Loucy (cell line): Measurements from ENCODE around the gene SLC4A5.

Experiments used
- CTCF ChIP-seq: fragments of 200-600 bp; sonication (generic); conservative IDR thresholded peaks from 2 replicates; pipeline ENCODE4 v1.5.1; 2014; ENCODE audit warnings: mild to moderate bottlenecking, antibody characterized with exemption, low read length
- EZH2phosphoT487 ChIP-seq: fragments of 200-600 bp; IDR thresholded peaks from 2 replicates; pipeline ENCODE4 v1.6.1; 2018; ENCODE audit warnings: antibody characterized with exemption, mild to moderate bottlenecking, moderate library complexity, borderline replicate concordance

DNA sequence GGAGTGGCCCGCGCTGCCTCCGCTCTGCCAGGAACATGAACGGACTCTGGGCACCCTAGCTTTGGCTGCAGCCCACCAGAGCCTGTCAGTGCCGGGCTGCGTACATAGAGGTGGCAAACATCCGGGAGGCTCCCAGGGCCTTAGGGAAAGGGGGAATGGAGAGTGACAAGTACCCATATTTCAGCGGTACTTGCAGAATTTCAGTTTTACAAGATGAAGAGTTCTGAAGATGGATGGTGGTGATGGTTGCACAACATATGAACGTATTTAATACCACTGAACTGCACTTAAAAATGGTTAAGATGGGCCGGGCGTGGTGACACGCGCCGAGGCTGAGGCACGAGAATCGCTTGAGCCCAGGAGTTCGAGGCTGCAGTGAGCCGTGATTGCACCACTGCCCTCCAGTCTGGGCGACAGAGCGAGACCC lies 143.9 kb downstream of the SLC4A5 start:
- no peak for TF ChIP-seq EZH2phosphoT487
- no peak for TF ChIP-seq CTCF
